PFSK-1 (cell line): ENCODE data around the gene KRTAP4-3.
"Not testable (repeated sequence)": the region's sequence is repeated elsewhere in the genome, so short reads cannot be mapped to it uniquely, and the experiment has no call there.

Source experiments
- FOXP2 ChIP-seq: optimal IDR thresholded peaks from 2 replicates; pipeline ENCODE3; 2011; ENCODE audit warnings: borderline replicate concordance, control low read depth, inconsistent platforms; ENCODE audit not compliant: insufficient read depth; ENCODE audit errors: extremely low read length, extremely low read depth
- POLR2AphosphoS5 ChIP-seq: IDR thresholded peaks from 2 replicates; pipeline ENCODE4 v1.6.1; 2012; ENCODE audit warnings: low read depth, mild to moderate bottlenecking, control low read depth, low read length, moderate library complexity
- SIN3A ChIP-seq: IDR thresholded peaks from 2 replicates; pipeline ENCODE4 v1.6.1; 2012; ENCODE audit warnings: mild to moderate bottlenecking, low read length, moderate library complexity, borderline replicate concordance; ENCODE audit not compliant: insufficient read depth
- TAF1 ChIP-seq: IDR thresholded peaks from 2 replicates; pipeline ENCODE4 v1.6.1; 2012; ENCODE audit warnings: low read length, control low read depth, borderline replicate concordance; ENCODE audit not compliant: insufficient read depth
- TF ChIP-seq, protein P1 (sequence below), 2 experiments: IDR thresholded peaks; 2 replicates each; pipeline versions ENCODE4 v1.6.1 to v1.8.0; 2011 to 2012; ENCODE audit warnings: low read depth in 2 of 2, low read length in 2 of 2, control low read depth in 1 of 2, inconsistent platforms in 1 of 2, mild to moderate bottlenecking in 1 of 2, moderate library complexity in 1 of 2; ENCODE audit not compliant: insufficient read depth in 1 of 2

KRTAP4-3 gene

DNA sequence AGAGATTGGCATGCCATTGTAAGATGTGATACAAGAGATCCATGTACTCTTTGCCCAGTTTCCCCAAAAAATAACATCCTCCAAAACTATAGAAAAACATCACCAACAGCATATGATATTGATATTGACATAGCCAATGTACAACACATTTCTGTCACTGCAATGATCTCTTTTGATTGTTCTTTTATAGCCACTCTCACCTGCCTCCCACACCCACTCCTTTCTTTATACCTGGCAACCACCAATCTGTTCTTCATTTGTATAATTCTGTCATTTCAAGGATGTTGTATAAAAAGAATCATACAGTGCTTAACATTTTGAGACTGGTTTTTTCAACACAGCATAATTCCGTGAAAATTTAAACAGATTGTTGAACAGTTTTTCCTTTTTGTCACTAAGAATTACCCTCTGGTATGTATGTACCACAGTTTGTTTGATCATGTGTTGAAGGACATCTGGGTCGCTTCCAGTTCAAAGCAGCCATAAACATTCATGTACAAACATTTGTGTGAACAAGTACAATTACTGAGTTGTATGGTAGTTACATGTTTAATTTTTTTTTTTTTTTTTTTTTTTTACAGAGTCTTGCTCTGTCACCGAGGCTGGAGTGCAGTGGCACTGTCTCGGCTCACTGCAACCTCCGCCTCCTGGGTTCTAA, 31.5 kb upstream of the KRTAP4-3 start:
- TF ChIP-seq TAF1 (no peak), SIN3A (no peak), POLR2AphosphoS5 (no peak), FOXP2 (no peak)
- TF ChIP-seq, protein P1, sequence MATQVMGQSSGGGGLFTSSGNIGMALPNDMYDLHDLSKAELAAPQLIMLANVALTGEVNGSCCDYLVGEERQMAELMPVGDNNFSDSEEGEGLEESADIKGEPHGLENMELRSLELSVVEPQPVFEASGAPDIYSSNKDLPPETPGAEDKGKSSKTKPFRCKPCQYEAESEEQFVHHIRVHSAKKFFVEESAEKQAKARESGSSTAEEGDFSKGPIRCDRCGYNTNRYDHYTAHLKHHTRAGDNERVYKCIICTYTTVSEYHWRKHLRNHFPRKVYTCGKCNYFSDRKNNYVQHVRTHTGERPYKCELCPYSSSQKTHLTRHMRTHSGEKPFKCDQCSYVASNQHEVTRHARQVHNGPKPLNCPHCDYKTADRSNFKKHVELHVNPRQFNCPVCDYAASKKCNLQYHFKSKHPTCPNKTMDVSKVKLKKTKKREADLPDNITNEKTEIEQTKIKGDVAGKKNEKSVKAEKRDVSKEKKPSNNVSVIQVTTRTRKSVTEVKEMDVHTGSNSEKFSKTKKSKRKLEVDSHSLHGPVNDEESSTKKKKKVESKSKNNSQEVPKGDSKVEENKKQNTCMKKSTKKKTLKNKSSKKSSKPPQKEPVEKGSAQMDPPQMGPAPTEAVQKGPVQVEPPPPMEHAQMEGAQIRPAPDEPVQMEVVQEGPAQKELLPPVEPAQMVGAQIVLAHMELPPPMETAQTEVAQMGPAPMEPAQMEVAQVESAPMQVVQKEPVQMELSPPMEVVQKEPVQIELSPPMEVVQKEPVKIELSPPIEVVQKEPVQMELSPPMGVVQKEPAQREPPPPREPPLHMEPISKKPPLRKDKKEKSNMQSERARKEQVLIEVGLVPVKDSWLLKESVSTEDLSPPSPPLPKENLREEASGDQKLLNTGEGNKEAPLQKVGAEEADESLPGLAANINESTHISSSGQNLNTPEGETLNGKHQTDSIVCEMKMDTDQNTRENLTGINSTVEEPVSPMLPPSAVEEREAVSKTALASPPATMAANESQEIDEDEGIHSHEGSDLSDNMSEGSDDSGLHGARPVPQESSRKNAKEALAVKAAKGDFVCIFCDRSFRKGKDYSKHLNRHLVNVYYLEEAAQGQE (IDR thresholded peaks at IDR 0.05; ENCODE audit: insufficient read depth in 1 of 2, low read depth in 2 of 2, low read length in 2 of 2) = no peak

DNA sequence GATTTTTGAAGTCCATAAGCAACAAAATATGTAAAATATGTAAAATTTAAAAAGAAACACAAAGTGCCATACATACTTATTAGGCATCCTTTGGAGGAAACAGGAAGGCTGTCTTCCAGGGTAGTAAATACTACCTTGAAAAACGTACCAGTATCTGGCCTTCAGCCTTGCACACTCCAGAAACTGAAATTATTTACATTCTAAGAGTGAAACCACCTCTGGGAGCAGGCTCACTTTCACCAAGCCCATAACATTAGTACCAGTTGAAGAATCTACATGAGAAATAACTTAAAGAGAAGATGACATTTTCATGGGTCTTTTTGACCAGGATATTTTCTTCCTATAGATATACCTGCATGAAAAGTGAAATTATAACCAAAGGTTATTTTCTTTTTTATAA, 28.0 kb upstream of the KRTAP4-3 start:
- TF ChIP-seq FOXP2 = no peak
- TF ChIP-seq, protein P1 (IDR thresholded peaks at IDR 0.05; ENCODE audit: insufficient read depth in 1 of 2, low read depth in 2 of 2, low read length in 2 of 2) = no peak

DNA sequence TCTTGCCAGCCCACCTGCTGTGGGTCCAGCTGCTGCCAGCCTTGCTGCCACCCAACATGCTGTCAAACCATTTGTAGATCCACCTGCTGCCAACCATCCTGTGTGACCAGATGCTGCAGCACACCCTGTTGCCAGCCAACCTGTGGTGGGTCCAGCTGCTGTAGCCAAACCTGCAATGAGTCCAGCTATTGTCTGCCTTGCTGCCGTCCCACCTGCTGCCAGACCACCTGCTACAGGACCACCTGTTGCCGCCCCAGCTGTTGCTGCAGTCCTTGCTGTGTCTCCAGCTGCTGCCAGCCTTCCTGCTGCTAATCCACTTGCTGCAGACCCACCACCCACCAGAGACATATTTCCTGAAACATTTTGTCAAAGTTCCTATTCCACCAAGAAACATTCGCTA, 22.3 kb upstream of the KRTAP4-3 start:
- TF ChIP-seq, protein P1 (IDR thresholded peaks at IDR 0.05; ENCODE audit: insufficient read depth in 1 of 2, low read depth in 2 of 2, low read length in 2 of 2) = no peak
- TF ChIP-seq TAF1 = no peak
- no peak for TF ChIP-seq SIN3A
- TF ChIP-seq FOXP2 = no peak
- TF ChIP-seq POLR2AphosphoS5 = no peak

DNA sequence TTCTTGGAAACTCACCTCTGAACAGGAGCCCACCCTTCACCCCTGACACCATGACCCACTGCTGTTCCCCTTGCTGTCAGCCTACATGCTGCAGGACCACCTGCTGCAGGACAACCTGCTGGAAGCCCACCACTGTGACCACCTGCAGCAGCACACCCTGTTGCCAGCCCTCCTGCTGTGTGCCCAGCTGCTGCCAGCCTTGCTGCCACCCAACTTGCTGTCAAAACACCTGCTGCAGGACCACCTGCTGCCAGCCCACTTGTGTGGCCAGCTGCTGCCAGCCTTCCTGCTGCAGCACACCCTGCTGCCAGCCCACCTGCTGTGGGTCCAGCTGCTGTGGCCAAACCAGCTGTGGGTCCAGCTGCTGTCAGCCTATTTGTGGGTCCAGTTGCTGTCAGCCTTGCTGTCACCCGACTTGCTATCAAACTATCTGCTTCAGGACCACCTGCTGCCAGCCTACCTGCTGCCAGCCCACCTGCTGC, 21.9 kb upstream of the KRTAP4-3 start, which contains the start of gene KRTAP9-1:
KRTAP9-1 (plus strand) TSS at position 51 of the 482 bp plus-strand sequence; CDS start at position 51, 0 bp downstream.
- TF ChIP-seq FOXP2, SIN3A, POLR2AphosphoS5: not testable (repeated sequence)

DNA sequence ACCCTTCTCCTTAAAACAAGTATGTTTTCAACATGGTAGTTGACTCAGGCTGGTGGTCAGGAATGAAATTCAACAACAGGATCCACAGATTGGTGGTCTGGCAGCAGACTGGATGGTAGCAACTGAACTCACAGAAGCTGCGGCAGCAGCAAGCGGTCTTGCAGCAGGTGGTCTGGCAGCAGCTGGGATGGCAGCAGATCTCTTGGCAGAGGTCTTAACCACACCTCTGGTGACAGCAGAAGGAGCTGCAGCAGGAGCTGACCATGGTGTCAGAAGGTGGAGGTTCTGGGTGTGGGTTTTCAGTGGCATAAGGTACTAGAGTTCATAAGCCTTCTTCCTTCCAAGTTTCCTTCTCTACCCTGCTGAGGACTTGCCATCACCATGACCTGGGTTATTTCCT, 18.9 kb upstream of the KRTAP4-3 start:
- TF ChIP-seq POLR2AphosphoS5 = no peak
- no peak for TF ChIP-seq SIN3A
- no peak for TF ChIP-seq FOXP2
- no peak for TF ChIP-seq TAF1
- TF ChIP-seq, protein P1 (IDR thresholded peaks at IDR 0.05; ENCODE audit: insufficient read depth in 1 of 2, low read depth in 2 of 2, low read length in 2 of 2) = 0 out of 4 replicates have a peak, but pooled peaks of 1 of the 2 experiments have one; percentile 51
